Tibial artery (tissue), 4 donors: ENCODE results near the gene CYP39A1.

Experiments
- DNase-seq, 2 donors: peaks; one replicate each; pipeline ENCODE4 v3.0.0-alpha.2; 2019
- H3K27ac ChIP-seq, 2 donors: fragments of 200-600 bp; sonication (generic) in 1 of 2; 1 replicate in 1 of 2; 2 replicates in 1 of 2; pipeline ENCODE4 v1.5.1; 2018 to 2019; ENCODE audit warnings: mild to moderate bottlenecking in 1 of 2
- H3K27me3 ChIP-seq, 2 donors: fragments of 200-600 bp; sonication (generic) in 1 of 2; one replicate each; pipeline versions ENCODE4 v1.5.1 to v1.6.0; 2016 to 2019
- H3K36me3 ChIP-seq, 3 donors: fragments of 200-600 bp; sonication (generic) in 2 of 3; one replicate each; pipeline ENCODE4 v1.5.1; 2016 to 2019; ENCODE audit warnings: mild to moderate bottlenecking in 2 of 3
- H3K4me1 ChIP-seq, 4 donors: fragments of 200-600 bp; sonication (generic) in 2 of 4; 1 replicate in 3 of 4; 2 replicates in 1 of 4; pipeline ENCODE4 v1.5.1; 2016 to 2019
- H3K4me3 ChIP-seq, 2 donors: fragments of 200-600 bp; sonication (generic) in 1 of 2; 1 replicate in 1 of 2; 2 replicates in 1 of 2; pipeline ENCODE4 v1.5.1; 2018 to 2019; ENCODE audit warnings: mild to moderate bottlenecking in 2 of 2
- H3K9me3 ChIP-seq, 3 donors: fragments of 200-600 bp; sonication (generic) in 1 of 3; one replicate each; pipeline ENCODE4 v1.5.1; 2016 to 2019
- CTCF ChIP-seq, 2 experiments: fragments of 200-600 bp in 1 of 2; fragments of 450-650 bp in 1 of 2; IDR thresholded peaks; one replicate each; pipeline ENCODE4 v1.5.1; 2017 to 2019; ENCODE audit warnings: antibody characterized with exemption in 2 of 2, mild to moderate bottlenecking in 1 of 2, moderate library complexity in 1 of 2
- intact Hi-C: fragments of 100-400 bp; cut with DNase I; formaldehyde crosslinking; loops from one replicate; pipeline ENCODE4 v1.15.0; 2023; ENCODE audit warnings: low total_unique reads

The CYP39A1 gene

GRCh38 chr6:46688966-46689335, 36.3 kb upstream of the CYP39A1 start:
- Histone ChIP-seq H3K36me3 (no peaks in the 10 kb centered on the region), H3K27me3 (no peaks in the 10 kb centered on the region)
- intact Hi-C loops = no loop called here

GRCh38 chr6:46688117-46688965, 35.7 kb upstream of the CYP39A1 start:
- intact Hi-C loops = no loop called here
- no peaks in the 10 kb centered on the region for H3K4me1 ChIP-seq
- no peak for DNase-seq
- H3K9me3 ChIP-seq = no peaks in the 10 kb centered on the region
- H3K27ac ChIP-seq = no peak overlapping the region
- H3K4me3 ChIP-seq = no peak overlapping the region
- no peaks in the 10 kb centered on the region for H3K36me3 ChIP-seq
- no peaks in the 10 kb centered on the region for H3K27me3 ChIP-seq
- TF ChIP-seq CTCF (IDR thresholded peaks at IDR 0.05) = no peak

More at GRCh38 chr6:46688966-46689335, 36.3 kb upstream of the CYP39A1 start:
- H3K9me3 ChIP-seq = no peaks in the 10 kb centered on the region
- H3K4me3 ChIP-seq = no peak overlapping the region
- no peak overlapping the region for H3K27ac ChIP-seq
- H3K4me1 ChIP-seq = no peaks in the 10 kb centered on the region
- no peak for DNase-seq
- no peak for TF ChIP-seq CTCF (IDR thresholded peaks at IDR 0.05)

- intact Hi-C loops = no loop called here
These were observed 35.0 kb upstream of the CYP39A1 start, which contains the start of gene TDRD6 for GRCh38 chr6:46687619-46688097. TDRD6 (plus strand) TSS chr6:46687885; CDS start chr6:46688129, 244 bp downstream.

GRCh38 chr6:46684771-46685170, 32.2 kb upstream of the CYP39A1 start:
- no peak for DNase-seq
- Histone ChIP-seq H3K4me1 (no peaks in the 10 kb centered on the region), H3K27me3 (no peaks in the 10 kb centered on the region), H3K9me3 (no peaks in the 10 kb centered on the region), H3K4me3 (no peak overlapping the region), H3K36me3 (no peaks in the 10 kb centered on the region), H3K27ac (no peak overlapping the region)
- TF ChIP-seq CTCF (IDR thresholded peaks at IDR 0.05) = no peak
- intact Hi-C loops = no loop called here

More at GRCh38 chr6:46687619-46688097, 35.0 kb upstream of the CYP39A1 start, which contains the start of gene TDRD6:
- Histone ChIP-seq H3K27me3 (no peaks in the 10 kb centered on the region), H3K4me3 (no peak within 1 kb of the TSS), H3K36me3 (no peaks in the 10 kb centered on the region), H3K9me3 (no peaks in the 10 kb centered on the region), H3K4me1 (no peaks in the 10 kb centered on the region), H3K27ac (no peak within 1 kb of the TSS)
- no peak for TF ChIP-seq CTCF (IDR thresholded peaks at IDR 0.05)
- DNase-seq = no peak

GRCh38 chr6:46677314-46677654, 24.7 kb upstream of the CYP39A1 start:
- peaks cover 21 to 39% (median 34%) of the 10 kb centered on the region in 3 donors for H3K36me3 ChIP-seq
- DNase-seq = no peak
- no peak for TF ChIP-seq CTCF (IDR thresholded peaks at IDR 0.05)
- H3K4me1 ChIP-seq = no peaks in the 10 kb centered on the region
- H3K27ac ChIP-seq = no peak overlapping the region
- intact Hi-C loops = no loop called here
- no peak overlapping the region for H3K4me3 ChIP-seq
- H3K9me3 ChIP-seq = no peaks in the 10 kb centered on the region
- H3K27me3 ChIP-seq = no peaks in the 10 kb centered on the region
